ENCODE data around the gene ADCY5. TPM values are rescaled to one million over a fixed set of nuclear protein-coding genes. Genes with fewer than 3 reads are reported as not detected.

The ADCY5 gene
- total and polyA plus RNA-seq, 8 donors: 3.4 to 17.6 (median 14.2) TPM

- ATAC-seq (no peak), DNase-seq (no peak)
- H3K27ac ChIP-seq: no peak overlapping the region
- no peak for TF ChIP-seq CTCF (IDR thresholded peaks at IDR 0.05)
- no peak overlapping the region for H3K4me3 ChIP-seq
- H3K36me3 ChIP-seq: no peaks in the 10 kb centered on the region
- no peaks in the 10 kb centered on the region for H3K27me3 ChIP-seq
- intact Hi-C loops (cut with DNase I): no loop called here
- H3K4me1 ChIP-seq: no peaks in the 10 kb centered on the region
- no peaks in the 10 kb centered on the region for H3K9me3 ChIP-seq
Observed at GRCh38 chr3:123431658-123432324, 17.1 kb downstream of the ADCY5 start.

DNA sequence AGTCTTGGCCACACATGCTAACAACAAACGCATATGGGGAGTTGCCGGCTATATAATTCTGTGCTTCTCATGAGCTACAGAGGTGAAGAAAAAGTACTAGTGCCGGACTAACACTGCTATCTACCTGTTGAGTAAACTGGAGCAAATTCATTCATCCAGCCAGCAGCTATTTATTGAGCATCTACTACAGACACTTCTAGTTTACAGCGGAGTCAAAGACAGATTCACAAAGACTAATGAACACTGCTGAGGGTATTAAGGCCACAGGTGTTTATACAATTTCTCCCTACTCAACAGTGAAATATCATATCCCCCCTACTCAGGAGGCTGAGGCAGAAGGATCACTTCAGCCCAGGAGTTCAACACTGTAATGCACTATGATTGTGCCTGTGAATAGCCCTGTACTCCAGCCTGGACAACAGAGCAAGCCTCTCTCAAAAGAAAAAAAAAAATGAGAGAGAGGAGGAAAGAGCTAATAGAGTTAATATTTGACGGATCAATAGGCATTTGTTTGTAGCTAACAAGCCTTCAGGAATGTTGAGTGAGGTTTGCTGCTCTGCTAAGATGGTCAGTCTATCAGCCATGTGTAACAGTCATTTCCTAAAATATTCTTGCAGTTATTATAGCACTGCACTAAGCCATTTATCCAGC lies 17.8 kb downstream of the ADCY5 start:
- no peak for ATAC-seq
- TF ChIP-seq CTCF (IDR thresholded peaks at IDR 0.05): no peak
- no peak overlapping the region for H3K27ac ChIP-seq

GRCh38 chr3:123430266-123430665 lies 18.6 kb downstream of the ADCY5 start:
- Histone ChIP-seq H3K36me3 (no peaks in the 10 kb centered on the region), H3K4me1 (no peaks in the 10 kb centered on the region), H3K27ac (no peak overlapping the region), H3K4me3 (no peak overlapping the region), H3K27me3 (no peaks in the 10 kb centered on the region), H3K9me3 (no peaks in the 10 kb centered on the region)
- TF ChIP-seq CTCF (IDR thresholded peaks at IDR 0.05): no peak
- intact Hi-C loops (cut with DNase I): no loop called here
- ATAC-seq (no peak), DNase-seq (no peak)

More for the DNA sequence above, 17.8 kb downstream of the ADCY5 start:
- Histone ChIP-seq H3K27me3 (no peaks in the 10 kb centered on the region), H3K4me1 (no peaks in the 10 kb centered on the region), H3K4me3 (no peak overlapping the region), H3K36me3 (no peaks in the 10 kb centered on the region), H3K9me3 (no peaks in the 10 kb centered on the region)
- DNase-seq: no peak
- intact Hi-C loops (cut with DNase I): no loop called here

- Histone ChIP-seq H3K36me3 (no peaks in the 10 kb centered on the region), H3K4me1 (no peaks in the 10 kb centered on the region), H3K4me3 (no peak overlapping the region), H3K27ac (no peak overlapping the region), H3K9me3 (no peaks in the 10 kb centered on the region), H3K27me3 (no peaks in the 10 kb centered on the region)
- ATAC-seq: no peak
- no peak for TF ChIP-seq CTCF (IDR thresholded peaks at IDR 0.05)
- no peak for DNase-seq
- intact Hi-C loops (cut with DNase I): no loop called here
Observed at GRCh38 chr3:123429362-123430125, 19.3 kb downstream of the ADCY5 start.
